GM19395 (cell line): ENCODE results near the gene THAP11.
"Not testable (repeated sequence)": the region's sequence is repeated elsewhere in the genome, so short reads cannot be mapped to it uniquely, and the experiment has no call there.

Source experiments
- ATAC-seq: cut with Tn5 transposase; IDR thresholded peaks from one replicate; pipeline ENCODE4 v1.9.1; 2021; ENCODE audit warnings: mild to moderate bottlenecking, moderate library complexity; ENCODE audit not compliant: unreplicated experiment

The THAP11 gene

GRCh38 chr16:67861877-67862276 is 19.8 kb downstream of the THAP11 start:
- no peak for ATAC-seq

GRCh38 chr16:67862623-67863583 is 20.8 kb downstream of the THAP11 start:
- no peak for ATAC-seq

- ATAC-seq, result not testable (repeated sequence)
Measured at GRCh38 chr16:67864044-67864443, 21.9 kb downstream of the THAP11 start.

- no peak for ATAC-seq
Measured at GRCh38 chr16:67864594-67864993, 22.5 kb downstream of the THAP11 start.

GRCh38 chr16:67865318-67865717 is 23.2 kb downstream of the THAP11 start:
- ATAC-seq, result no peak

- ATAC-seq, result no peak
Measured at GRCh38 chr16:67868290-67868689, 26.2 kb downstream of the THAP11 start.

- ATAC-seq, result no peak
Measured at GRCh38 chr16:67869653-67870052, 27.5 kb downstream of the THAP11 start.

GRCh38 chr16:67871256-67871655 is 29.1 kb downstream of the THAP11 start:
- ATAC-seq, result no peak

- ATAC-seq, result no peak
Measured at GRCh38 chr16:67872131-67872630, 30.1 kb downstream of the THAP11 start.

- ATAC-seq, result peak; percentile 68
Measured at GRCh38 chr16:67872631-67873434, 30.7 kb downstream of the THAP11 start, which contains the start of gene EDC4. Gene EDC4 (plus strand): TSS chr16:67873052. CDS start chr16:67873262, 210 bp downstream.

- peak; percentile 16 for ATAC-seq
Measured at GRCh38 chr16:67873435-67874370, 31.6 kb downstream of the THAP11 start.

- ATAC-seq, result no peak
Measured at GRCh38 chr16:67874372-67874771, 32.3 kb downstream of the THAP11 start.

GRCh38 chr16:67877064-67877463 is 34.9 kb downstream of the THAP11 start:
- ATAC-seq, result no peak

- ATAC-seq, result no peak
Measured at GRCh38 chr16:67878232-67878631, 36.1 kb downstream of the THAP11 start.

GRCh38 chr16:67878846-67879245 is 36.7 kb downstream of the THAP11 start:
- ATAC-seq, result no peak

GRCh38 chr16:67879462-67879861 is 37.3 kb downstream of the THAP11 start:
- no peak for ATAC-seq

- no peak for ATAC-seq
Measured at GRCh38 chr16:67879936-67880335, 37.8 kb downstream of the THAP11 start.

GRCh38 chr16:67880584-67880983 is 38.5 kb downstream of the THAP11 start:
- ATAC-seq, result no peak

GRCh38 chr16:67881621-67882161 is 39.6 kb downstream of the THAP11 start:
- ATAC-seq, result no peak
